ENCODE results near the gene SORT1. TPM values are rescaled to one million over a fixed set of nuclear protein-coding genes. Genes with fewer than 3 reads are reported as not detected.

Gene SORT1
- total and polyA plus RNA-seq, 2 of the 13 experiments (the other 11 are each of a cell fraction or from before 2014, with no cell fraction given): 32.4 to 93.0 TPM

- TF ChIP-seq ZNF614 (CRISPR knock-in tag; IDR thresholded peaks at IDR 0.05; ENCODE audit: borderline replicate concordance) (0 out of 2 replicates have a peak, but pooled peaks have one; percentile 38), PAX8 (CRISPR knock-in tag; IDR thresholded peaks at IDR 0.05; ENCODE audit: borderline replicate concordance) (no peak; the same call in 1 of the 2 replicates), HNF4A (CRISPR knock-in tag; IDR thresholded peaks at IDR 0.05) (peak; percentile 63; the same call in 1 of the 2 replicates), ZNF768 (CRISPR knock-in tag; IDR thresholded peaks at IDR 0.05) (peak; percentile 39; the same call in 1 of the 2 replicates), ZNF567 (CRISPR knock-in tag; IDR thresholded peaks at IDR 0.05; ENCODE audit: borderline replicate concordance) (0 out of 2 replicates have a peak, but pooled peaks have one; percentile 19), ZBTB1 (CRISPR knock-in tag; IDR thresholded peaks at IDR 0.05; ENCODE audit: borderline replicate concordance) (no peak), HNF1B (CRISPR knock-in tag; IDR thresholded peaks at IDR 0.05) (0 out of 2 replicates have a peak, but pooled peaks have one; percentile 7), NFE2L1 (CRISPR knock-in tag; IDR thresholded peaks at IDR 0.05; ENCODE audit: borderline replicate concordance) (peak; percentile 96), SIX4 (CRISPR knock-in tag; IDR thresholded peaks at IDR 0.05) (no peak), MTF2 (CRISPR knock-in tag; IDR thresholded peaks at IDR 0.05; ENCODE audit: borderline replicate concordance) (no peak), ZNF605 (CRISPR knock-in tag; IDR thresholded peaks at IDR 0.05) (0 out of 2 replicates have a peak, but pooled peaks have one; percentile 5), ETV6 (CRISPR knock-in tag; conservative IDR thresholded peaks at IDR 0.05) (peak; percentile 18; the same call in 1 of the 2 replicates), ZNF430 (CRISPR knock-in tag; IDR thresholded peaks at IDR 0.05) (no peak), MAZ (IDR thresholded peaks at IDR 0.05; ENCODE audit: borderline replicate concordance, low read depth, low read length) (0 out of 2 replicates have a peak, but pooled peaks have one; percentile 27), MAZ (CRISPR knock-in tag; IDR thresholded peaks at IDR 0.05; ENCODE audit: low read depth) (no peak), ZNF563 (CRISPR knock-in tag; IDR thresholded peaks at IDR 0.05) (0 out of 2 replicates have a peak, but pooled peaks have one; percentile 70), BRCA1 (CRISPR knock-in tag; IDR thresholded peaks at IDR 0.05) (no peak), CHD2 (IDR thresholded peaks at IDR 0.05; ENCODE audit: low read depth, low read length) (no peak), ZNF251 (CRISPR knock-in tag; IDR thresholded peaks at IDR 0.05) (0 out of 2 replicates have a peak, but pooled peaks have one; percentile 40), TAF15 (IDR thresholded peaks at IDR 0.05; ENCODE audit: low read depth, low read length, poor library complexity, severe bottlenecking) (peak; percentile 46), BRF2 (CRISPR knock-in tag; IDR thresholded peaks at IDR 0.05) (no peak), HOXA5 (CRISPR knock-in tag; IDR thresholded peaks at IDR 0.05) (no peak), ZBTB21 (CRISPR knock-in tag; IDR thresholded peaks at IDR 0.05) (no peak)
- TF ChIP-seq, protein P1, sequence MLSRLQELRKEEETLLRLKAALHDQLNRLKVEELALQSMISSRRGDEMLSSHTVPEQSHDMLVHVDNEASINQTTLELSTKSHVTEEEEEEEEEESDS (CRISPR knock-in tag; IDR thresholded peaks at IDR 0.05; ENCODE audit: borderline replicate concordance): no peak
- TF ChIP-seq, protein P2, sequence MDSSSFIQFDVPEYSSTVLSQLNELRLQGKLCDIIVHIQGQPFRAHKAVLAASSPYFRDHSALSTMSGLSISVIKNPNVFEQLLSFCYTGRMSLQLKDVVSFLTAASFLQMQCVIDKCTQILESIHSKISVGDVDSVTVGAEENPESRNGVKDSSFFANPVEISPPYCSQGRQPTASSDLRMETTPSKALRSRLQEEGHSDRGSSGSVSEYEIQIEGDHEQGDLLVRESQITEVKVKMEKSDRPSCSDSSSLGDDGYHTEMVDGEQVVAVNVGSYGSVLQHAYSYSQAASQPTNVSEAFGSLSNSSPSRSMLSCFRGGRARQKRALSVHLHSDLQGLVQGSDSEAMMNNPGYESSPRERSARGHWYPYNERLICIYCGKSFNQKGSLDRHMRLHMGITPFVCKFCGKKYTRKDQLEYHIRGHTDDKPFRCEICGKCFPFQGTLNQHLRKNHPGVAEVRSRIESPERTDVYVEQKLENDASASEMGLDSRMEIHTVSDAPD (CRISPR knock-in tag; IDR thresholded peaks at IDR 0.05): no peak
Measured at GRCh38 chr1:109425391-109426280, 27.9 kb upstream of the SORT1 start (continued).
